ENCODE measurements around the gene PDE8B.
A peak's percentile ranks its signal among the peaks of the same experiment; 100 is the strongest.

The PDE8B gene

DNA sequence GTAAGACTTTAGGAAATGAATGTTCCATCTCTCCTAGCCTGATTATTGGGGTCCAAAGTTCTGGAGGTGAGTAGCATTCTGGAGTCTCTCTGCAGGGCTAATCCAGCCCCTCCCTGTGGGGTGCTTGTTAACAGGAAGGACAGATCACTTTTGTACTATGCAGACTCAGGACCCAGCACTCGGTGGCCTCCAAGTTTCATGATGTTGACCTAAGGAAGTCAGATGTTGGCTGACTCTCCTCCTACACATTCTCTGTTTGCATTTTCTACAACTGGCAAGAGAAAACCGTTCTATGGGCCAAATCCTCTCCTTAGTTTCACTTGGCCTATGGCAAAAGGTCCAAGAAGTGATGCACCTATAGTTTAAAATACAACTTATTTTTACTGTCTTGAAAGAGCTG, 5.5 kb upstream of the PDE8B start:
- Histone ChIP-seq H3K4me3 (ENCODE audit: low read length in 2 of 2) (no peak overlapping the region), H3K4me2 (ENCODE audit: insufficient read depth, low read length, poor library complexity, severe bottlenecking) (no peak overlapping the region), H3K27ac (replicated peaks; ENCODE audit: low read length) (no peak overlapping the region), H2BK15ac (ENCODE audit: low read length) (no peak overlapping the region), H2AFZ (ENCODE audit: low read length) (no peak overlapping the region), H3K4me1 (ENCODE audit: control insufficient read depth in 2 of 2, insufficient read depth in 1 of 2, low read depth in 1 of 2, low read length in 2 of 2) (peaks cover 0 to 3% of the 10 kb centered on the region in 2 donors), H3K36me3 (replicated peaks in 1 of 2; ENCODE audit: control insufficient read depth in 2 of 2, insufficient read depth in 2 of 2, low read length in 2 of 2) (no peaks in the 10 kb centered on the region), H3K18ac (ENCODE audit: low read length) (no peak overlapping the region), H3K14ac (ENCODE audit: low read length) (no peak overlapping the region), H3K4ac (ENCODE audit: low read length) (no peak overlapping the region), H3K9ac (ENCODE audit: low read depth, low read length, poor library complexity) (no peak overlapping the region), H3K9me3 (replicated peaks in 1 of 2; ENCODE audit: control insufficient read depth in 2 of 2, insufficient read depth in 1 of 2, low read depth in 1 of 2, low read length in 2 of 2) (peaks cover 1 to 4% of the 10 kb centered on the region in 2 donors), H2BK12ac (ENCODE audit: low read length) (no peak overlapping the region), H3K79me1 (ENCODE audit: low read depth, low read length) (no peaks in the 10 kb centered on the region), H3K27me3 (ENCODE audit: control insufficient read depth in 3 of 3, insufficient read depth in 3 of 3, low read depth in 1 of 3, low read length in 3 of 3) (peaks cover 0 to 63% (median 13%) of the 10 kb centered on the region in 3 experiments), H2AK5ac (ENCODE audit: low read depth, low read length) (no peak overlapping the region), H3K23ac (ENCODE audit: low read depth, low read length, poor library complexity) (no peak overlapping the region), H2BK5ac (ENCODE audit: low read length) (no peak overlapping the region), H4K91ac (ENCODE audit: low read depth, low read length, poor library complexity) (no peak overlapping the region), H2BK120ac (ENCODE audit: low read depth, low read length) (no peak overlapping the region), H4K8ac (ENCODE audit: low read depth, low read length) (no peak overlapping the region)
- no peak for DNase-seq (ENCODE audit: low spot score)
- no CpG with 5 or more reads among the region's 2 CpGs for WGBS, 2 donors (ENCODE audit: extremely low coverage in 2 of 2, insufficient read length in 2 of 2, insufficient replicate concordance in 1 of 2)

GRCh38 chr5:77208507-77209163, 1.8 kb upstream of the PDE8B start:
- WGBS, 2 donors (ENCODE audit: extremely low coverage in 2 of 2, insufficient read length in 2 of 2, insufficient replicate concordance in 1 of 2), result no CpG with 5 or more reads among the region's 1 CpG
- H3K27ac ChIP-seq (replicated peaks; ENCODE audit: low read length), result no peak overlapping the region
- H3K14ac ChIP-seq (ENCODE audit: low read length), result no peak overlapping the region
- no peak overlapping the region for H4K91ac ChIP-seq (ENCODE audit: low read depth, low read length, poor library complexity)
- no peak overlapping the region for H2BK120ac ChIP-seq (ENCODE audit: low read depth, low read length)
- H3K9me3 ChIP-seq (replicated peaks in 1 of 2; ENCODE audit: control insufficient read depth in 2 of 2, insufficient read depth in 1 of 2, low read depth in 1 of 2, low read length in 2 of 2), result peaks cover 0 to 4% of the 10 kb centered on the region in 2 donors
- H3K27me3 ChIP-seq (ENCODE audit: control insufficient read depth in 3 of 3, insufficient read depth in 3 of 3, low read depth in 1 of 3, low read length in 3 of 3), result peaks cover 11 to 89% (median 36%) of the 10 kb centered on the region in 3 experiments
- no peak for DNase-seq (ENCODE audit: low spot score)
- H2BK15ac ChIP-seq (ENCODE audit: low read length), result no peak overlapping the region
- no peak overlapping the region for H3K4me2 ChIP-seq (ENCODE audit: insufficient read depth, low read length, poor library complexity, severe bottlenecking)
- no peak overlapping the region for H3K9ac ChIP-seq (ENCODE audit: low read depth, low read length, poor library complexity)
- H3K79me1 ChIP-seq (ENCODE audit: low read depth, low read length), result no peaks in the 10 kb centered on the region
- no peak overlapping the region for H4K8ac ChIP-seq (ENCODE audit: low read depth, low read length)
- peaks cover 0 to 4% of the 10 kb centered on the region in 2 donors for H3K4me1 ChIP-seq (ENCODE audit: control insufficient read depth in 2 of 2, insufficient read depth in 1 of 2, low read depth in 1 of 2, low read length in 2 of 2)
- no peak overlapping the region for H2BK5ac ChIP-seq (ENCODE audit: low read length)
- no peak overlapping the region for H2AK5ac ChIP-seq (ENCODE audit: low read depth, low read length)
- H3K4ac ChIP-seq (ENCODE audit: low read length), result no peak overlapping the region
- no peak overlapping the region for H3K18ac ChIP-seq (ENCODE audit: low read length)
- H3K23ac ChIP-seq (ENCODE audit: low read depth, low read length, poor library complexity), result no peak overlapping the region
- H2BK12ac ChIP-seq (ENCODE audit: low read length), result no peak overlapping the region
- no peak overlapping the region for H2AFZ ChIP-seq (ENCODE audit: low read length)
- H3K36me3 ChIP-seq (replicated peaks in 1 of 2; ENCODE audit: control insufficient read depth in 2 of 2, insufficient read depth in 2 of 2, low read length in 2 of 2), result no peaks in the 10 kb centered on the region
- H3K4me3 ChIP-seq (ENCODE audit: low read length in 2 of 2), result no peak overlapping the region

- DNase-seq (ENCODE audit: low spot score), result no peak
- Histone ChIP-seq H3K4me3 (ENCODE audit: low read length in 2 of 2) (no peak overlapping the region), H4K8ac (ENCODE audit: low read depth, low read length) (peak overlapping the region; percentile 17), H3K4ac (ENCODE audit: low read length) (no peak overlapping the region), H3K4me2 (ENCODE audit: insufficient read depth, low read length, poor library complexity, severe bottlenecking) (peak overlapping the region; percentile 97), H3K23ac (ENCODE audit: low read depth, low read length, poor library complexity) (peak overlapping the region; percentile 12), H2BK5ac (ENCODE audit: low read length) (no peak overlapping the region), H2AK5ac (ENCODE audit: low read depth, low read length) (no peak overlapping the region), H2BK12ac (ENCODE audit: low read length) (no peak overlapping the region), H4K91ac (ENCODE audit: low read depth, low read length, poor library complexity) (no peak overlapping the region), H3K14ac (ENCODE audit: low read length) (no peak overlapping the region), H2AFZ (ENCODE audit: low read length) (peak overlapping the region; percentile 81), H3K27me3 (ENCODE audit: control insufficient read depth in 3 of 3, insufficient read depth in 3 of 3, low read depth in 1 of 3, low read length in 3 of 3) (peaks cover 11 to 95% (median 36%) of the 10 kb centered on the region in 3 experiments), H3K79me1 (ENCODE audit: low read depth, low read length) (no peaks in the 10 kb centered on the region), H3K9me3 (replicated peaks in 1 of 2; ENCODE audit: control insufficient read depth in 2 of 2, insufficient read depth in 1 of 2, low read depth in 1 of 2, low read length in 2 of 2) (peaks cover 0 to 4% of the 10 kb centered on the region in 2 donors), H3K27ac (replicated peaks; ENCODE audit: low read length) (no peak overlapping the region), H3K18ac (ENCODE audit: low read length) (no peak overlapping the region), H3K36me3 (replicated peaks in 1 of 2; ENCODE audit: control insufficient read depth in 2 of 2, insufficient read depth in 2 of 2, low read length in 2 of 2) (no peaks in the 10 kb centered on the region), H2BK120ac (ENCODE audit: low read depth, low read length) (no peak overlapping the region), H3K4me1 (ENCODE audit: control insufficient read depth in 2 of 2, insufficient read depth in 1 of 2, low read depth in 1 of 2, low read length in 2 of 2) (peaks cover 0 to 4% of the 10 kb centered on the region in 2 donors), H2BK15ac (ENCODE audit: low read length) (no peak overlapping the region), H3K9ac (ENCODE audit: low read depth, low read length, poor library complexity) (peak overlapping the region; percentile 17)
- no CpG with 5 or more reads among the region's 14 CpGs for WGBS, 2 donors (ENCODE audit: extremely low coverage in 2 of 2, insufficient read length in 2 of 2, insufficient replicate concordance in 1 of 2)
Observed at GRCh38 chr5:77209495-77210090, 887 bp upstream of the PDE8B start.

DNA sequence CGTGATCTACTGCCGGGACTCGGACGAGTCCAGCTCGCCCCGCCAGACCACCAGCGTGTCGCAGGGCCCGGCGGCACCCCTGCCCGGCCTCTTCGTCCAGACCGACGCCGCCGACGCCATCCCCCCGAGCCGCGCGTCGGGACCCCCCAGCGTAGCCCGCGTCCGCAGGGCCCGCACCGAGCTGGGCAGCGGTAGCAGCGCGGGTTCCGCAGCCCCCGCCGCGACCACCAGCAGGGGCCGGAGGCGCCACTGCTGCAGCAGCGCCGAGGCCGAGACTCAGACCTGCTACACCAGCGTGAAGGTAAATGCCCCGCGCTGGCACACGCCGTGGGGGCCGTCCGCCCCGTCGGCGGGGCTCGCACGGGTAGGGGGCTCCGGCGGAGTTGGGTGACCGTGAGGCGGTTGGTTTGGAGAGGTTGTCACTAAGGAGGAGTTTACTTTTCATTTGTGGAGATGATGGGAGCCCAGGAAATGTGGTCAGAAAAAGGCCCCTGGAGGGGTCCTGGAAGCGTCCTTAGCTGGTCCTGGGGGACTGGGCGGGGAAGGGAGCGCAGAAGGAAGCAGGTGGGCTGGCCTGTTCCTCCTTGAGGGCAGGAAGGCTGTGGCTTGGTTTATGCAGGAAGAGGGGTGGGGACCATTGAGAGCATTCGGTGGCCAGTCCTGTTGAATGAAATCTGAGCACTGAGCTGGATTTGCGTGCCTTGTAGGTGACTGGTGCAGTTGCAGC, 647 bp downstream of the PDE8B start:
- no peak overlapping the region for H2BK15ac ChIP-seq (ENCODE audit: low read length)
- H3K4me2 ChIP-seq (ENCODE audit: insufficient read depth, low read length, poor library complexity, severe bottlenecking), result peak overlapping the region; percentile 97
- H4K91ac ChIP-seq (ENCODE audit: low read depth, low read length, poor library complexity), result no peak overlapping the region
- peak overlapping the region; percentile 88 for H3K18ac ChIP-seq (ENCODE audit: low read length)
- peak overlapping the region; percentile 18 for H2BK5ac ChIP-seq (ENCODE audit: low read length)
- H3K36me3 ChIP-seq (replicated peaks in 1 of 2; ENCODE audit: control insufficient read depth in 2 of 2, insufficient read depth in 2 of 2, low read length in 2 of 2), result no peaks in the 10 kb centered on the region
- no peak overlapping the region for H3K4ac ChIP-seq (ENCODE audit: low read length)
- no peak for DNase-seq (ENCODE audit: low spot score)
- peak overlapping the region; percentile 61 for H2AK5ac ChIP-seq (ENCODE audit: low read depth, low read length)
- H4K8ac ChIP-seq (ENCODE audit: low read depth, low read length), result no peak overlapping the region
- peak overlapping the region; percentile 81 for H2AFZ ChIP-seq (ENCODE audit: low read length)
- H2BK12ac ChIP-seq (ENCODE audit: low read length), result no peak overlapping the region
- H3K27ac ChIP-seq (replicated peaks; ENCODE audit: low read length), result no peak overlapping the region
- WGBS, 2 donors (ENCODE audit: extremely low coverage in 2 of 2, insufficient read length in 2 of 2, insufficient replicate concordance in 1 of 2), result no CpG with 5 or more reads among the region's 61 CpGs
- peaks cover 11 to 87% (median 36%) of the 10 kb centered on the region in 3 experiments for H3K27me3 ChIP-seq (ENCODE audit: control insufficient read depth in 3 of 3, insufficient read depth in 3 of 3, low read depth in 1 of 3, low read length in 3 of 3)
- peaks cover 0 to 4% of the 10 kb centered on the region in 2 donors for H3K4me1 ChIP-seq (ENCODE audit: control insufficient read depth in 2 of 2, insufficient read depth in 1 of 2, low read depth in 1 of 2, low read length in 2 of 2)
- H3K23ac ChIP-seq (ENCODE audit: low read depth, low read length, poor library complexity), result peak overlapping the region; percentile 35
- no peaks in the 10 kb centered on the region for H3K79me1 ChIP-seq (ENCODE audit: low read depth, low read length)
- H3K9ac ChIP-seq (ENCODE audit: low read depth, low read length, poor library complexity), result peak overlapping the region; percentile 83
- H3K4me3 ChIP-seq (ENCODE audit: low read length in 2 of 2), result peak overlapping the region in 1 of 2 donors; percentile 80
- H2BK120ac ChIP-seq (ENCODE audit: low read depth, low read length), result no peak overlapping the region
- H3K9me3 ChIP-seq (replicated peaks in 1 of 2; ENCODE audit: control insufficient read depth in 2 of 2, insufficient read depth in 1 of 2, low read depth in 1 of 2, low read length in 2 of 2), result peaks cover 0 to 4% of the 10 kb centered on the region in 2 donors
- no peak overlapping the region for H3K14ac ChIP-seq (ENCODE audit: low read length)
